ENCODE results near the gene TMEM8B.
A peak's percentile ranks its signal among the peaks of the same experiment; 100 is the strongest.

Gene TMEM8B

GRCh38 chr9:35907711-35908503, 78.9 kb downstream of the TMEM8B start:
- DNase-seq (ENCODE audit: extremely low spot score), result no peak
- ChIA-PET CTCF (no interaction called here), POLR2A (no interaction called here)
- TF ChIP-seq ELF4 (IDR thresholded peaks at IDR 0.05) (no peak), L3MBTL2 (conservative IDR thresholded peaks at IDR 0.05) (no peak), SP1 (IDR thresholded peaks at IDR 0.05) (no peak), BHLHE40 (IDR thresholded peaks at IDR 0.05; ENCODE audit: borderline replicate concordance) (no peak), SUZ12 (IDR thresholded peaks at IDR 0.05) (no peak), NFRKB (IDR thresholded peaks at IDR 0.05) (no peak), FOXK2 (IDR thresholded peaks at IDR 0.05) (no peak), FOXA1 (IDR thresholded peaks at IDR 0.05) (no peak)
- TF ChIP-seq, protein P1, sequence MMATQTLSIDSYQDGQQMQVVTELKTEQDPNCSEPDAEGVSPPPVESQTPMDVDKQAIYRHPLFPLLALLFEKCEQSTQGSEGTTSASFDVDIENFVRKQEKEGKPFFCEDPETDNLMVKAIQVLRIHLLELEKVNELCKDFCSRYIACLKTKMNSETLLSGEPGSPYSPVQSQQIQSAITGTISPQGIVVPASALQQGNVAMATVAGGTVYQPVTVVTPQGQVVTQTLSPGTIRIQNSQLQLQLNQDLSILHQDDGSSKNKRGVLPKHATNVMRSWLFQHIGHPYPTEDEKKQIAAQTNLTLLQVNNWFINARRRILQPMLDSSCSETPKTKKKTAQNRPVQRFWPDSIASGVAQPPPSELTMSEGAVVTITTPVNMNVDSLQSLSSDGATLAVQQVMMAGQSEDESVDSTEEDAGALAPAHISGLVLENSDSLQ (IDR thresholded peaks at IDR 0.05), result no peak

GRCh38 chr9:35908504-35909125, 79.6 kb downstream of the TMEM8B start:
- POLR2A ChIA-PET, result no interaction called here
- CTCF ChIA-PET, result no interaction called here
- TF ChIP-seq NFRKB (IDR thresholded peaks at IDR 0.05) (no peak), TARDBP (IDR thresholded peaks at IDR 0.05) (no peak), BHLHE40 (IDR thresholded peaks at IDR 0.05; ENCODE audit: borderline replicate concordance) (no peak), SP1 (IDR thresholded peaks at IDR 0.05) (no peak), SUZ12 (IDR thresholded peaks at IDR 0.05) (no peak), LEF1 (IDR thresholded peaks at IDR 0.05; ENCODE audit: borderline replicate concordance) (no peak), FOXM1 (IDR thresholded peaks at IDR 0.05; ENCODE audit: borderline replicate concordance) (no peak), FOXA1 (IDR thresholded peaks at IDR 0.05) (no peak), CTBP1 (IDR thresholded peaks at IDR 0.05; ENCODE audit: borderline replicate concordance) (no peak), HDGF (IDR thresholded peaks at IDR 0.05; ENCODE audit: borderline replicate concordance) (no peak)
- TF ChIP-seq, protein P1 (IDR thresholded peaks at IDR 0.05), result no peak
- no peak for DNase-seq (ENCODE audit: extremely low spot score)

DNA sequence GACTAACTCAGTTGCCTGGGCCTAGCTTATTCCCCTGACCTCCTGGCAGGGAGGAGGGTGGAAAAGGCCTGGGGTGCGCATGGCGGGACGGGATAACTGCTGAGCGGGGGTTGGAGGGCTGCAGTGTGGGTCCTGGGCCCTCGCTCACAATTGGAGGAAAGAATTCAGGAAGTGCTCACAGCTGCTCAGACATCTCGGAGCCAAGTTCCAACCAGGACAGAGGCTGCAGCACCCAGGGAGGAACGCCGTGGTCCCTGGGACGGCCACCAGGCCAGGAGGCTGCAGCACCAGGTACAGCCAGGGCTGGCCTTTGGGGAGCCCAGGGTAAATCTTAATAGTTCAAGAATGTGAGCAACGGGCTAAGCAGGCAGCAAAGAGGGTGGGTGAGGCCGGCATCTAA, 80.2 kb downstream of the TMEM8B start, which contains the start of gene SPAAR:
Gene SPAAR (plus strand): TSS at position 217 of the 400 bp plus-strand sequence. CDS start 974 bp downstream, outside the sequence.
- ChIA-PET POLR2A (no interaction called here), CTCF (no interaction called here)
- no peak for DNase-seq (ENCODE audit: extremely low spot score)
- TF ChIP-seq, protein P1 (IDR thresholded peaks at IDR 0.05), result no peak
- no peak for TF ChIP-seq BHLHE40 (IDR thresholded peaks at IDR 0.05; ENCODE audit: borderline replicate concordance)

DNA sequence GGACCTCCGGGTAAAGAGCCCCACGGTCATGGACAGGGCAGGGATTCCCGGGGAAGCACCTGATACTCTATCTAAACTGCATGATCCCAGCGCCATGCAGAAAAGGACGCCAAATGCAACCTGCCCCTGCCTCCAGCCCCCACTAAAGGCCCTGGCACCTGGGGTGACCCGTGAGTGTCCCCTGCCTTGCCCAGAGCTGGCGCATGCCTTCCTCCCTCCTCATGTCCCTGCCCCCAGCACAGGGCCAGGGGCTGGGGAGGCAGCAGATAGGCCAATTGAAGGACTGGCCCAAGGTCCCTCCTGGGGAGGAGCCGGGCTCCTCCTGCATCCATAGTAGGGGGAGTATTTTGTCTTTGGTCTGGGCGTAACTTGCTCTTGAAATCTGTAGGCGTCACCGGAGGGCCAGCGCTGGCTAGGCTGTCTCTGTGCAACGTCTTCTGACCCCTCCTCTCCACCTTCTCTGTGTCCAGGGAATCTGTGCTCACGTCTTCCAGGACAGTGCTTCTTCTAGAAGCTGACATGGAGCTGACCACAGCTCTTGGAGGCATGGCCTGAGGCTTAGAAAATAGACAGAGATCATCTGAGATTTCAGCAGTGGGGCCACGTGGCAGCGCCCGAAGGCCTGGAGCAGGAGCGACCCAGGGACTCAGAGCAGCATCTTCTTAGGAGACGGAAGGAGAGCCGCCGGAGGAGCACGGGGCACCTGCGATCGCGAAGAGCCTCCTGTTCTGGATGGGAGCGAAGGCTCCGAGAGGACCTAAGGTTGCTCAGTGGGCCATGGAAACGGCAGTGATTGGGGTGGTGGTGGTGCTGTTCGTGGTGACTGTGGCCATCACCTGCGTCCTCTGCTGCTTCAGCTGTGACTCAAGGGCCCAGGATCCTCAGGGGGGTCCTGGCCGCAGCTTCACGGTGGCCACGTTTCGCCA, 80.9 kb downstream of the TMEM8B start:
- DNase-seq (ENCODE audit: extremely low spot score), result no peak
- ChIA-PET POLR2A (no interaction called here), CTCF (no interaction called here)
- TF ChIP-seq, protein P1 (IDR thresholded peaks at IDR 0.05), result no peak
- no peak for TF ChIP-seq FOXA1 (IDR thresholded peaks at IDR 0.05)
- no peak for TF ChIP-seq LEF1 (IDR thresholded peaks at IDR 0.05; ENCODE audit: borderline replicate concordance)
- TF ChIP-seq ARNT (IDR thresholded peaks at IDR 0.05), result no peak
- TF ChIP-seq NFRKB (IDR thresholded peaks at IDR 0.05), result no peak
- TF ChIP-seq SUZ12 (IDR thresholded peaks at IDR 0.05), result no peak
- TF ChIP-seq ELF4 (IDR thresholded peaks at IDR 0.05), result no peak
- no peak for TF ChIP-seq ZNF384 (IDR thresholded peaks at IDR 0.05)
- TF ChIP-seq HDGF (IDR thresholded peaks at IDR 0.05; ENCODE audit: borderline replicate concordance), result no peak

GRCh38 chr9:35910613-35911359, 81.8 kb downstream of the TMEM8B start:
- TF ChIP-seq ELF4 (IDR thresholded peaks at IDR 0.05) (no peak), CTBP1 (IDR thresholded peaks at IDR 0.05; ENCODE audit: borderline replicate concordance) (no peak), HDGF (IDR thresholded peaks at IDR 0.05; ENCODE audit: borderline replicate concordance) (no peak), SP1 (IDR thresholded peaks at IDR 0.05) (no peak), L3MBTL2 (conservative IDR thresholded peaks at IDR 0.05) (no peak), LEF1 (IDR thresholded peaks at IDR 0.05; ENCODE audit: borderline replicate concordance) (no peak), SUZ12 (IDR thresholded peaks at IDR 0.05) (no peak), FOXK2 (IDR thresholded peaks at IDR 0.05) (no peak), TARDBP (IDR thresholded peaks at IDR 0.05) (no peak), NFRKB (IDR thresholded peaks at IDR 0.05) (no peak), FOXM1 (IDR thresholded peaks at IDR 0.05; ENCODE audit: borderline replicate concordance) (no peak), ARNT (IDR thresholded peaks at IDR 0.05) (no peak), ZNF384 (IDR thresholded peaks at IDR 0.05) (no peak), FOXA1 (IDR thresholded peaks at IDR 0.05) (no peak), BHLHE40 (IDR thresholded peaks at IDR 0.05; ENCODE audit: borderline replicate concordance) (no peak)
- TF ChIP-seq, protein P1 (IDR thresholded peaks at IDR 0.05), result no peak
- ChIA-PET CTCF (interaction anchor here (0.6 to 0.7 kb wide), 2 partner anchors 8 to 409 kb away, joined by 3 read pairs; no protein-coding TSS in a partner anchor), POLR2A (no interaction called here)
- DNase-seq (ENCODE audit: extremely low spot score), result peak; percentile 41
